ENCODE results near the gene ZNF823. TPM values are rescaled to one million over a fixed set of nuclear protein-coding genes. Genes with fewer than 3 reads are reported as not detected.
"Not testable (repeated sequence)": the region's sequence is repeated elsewhere in the genome, so short reads cannot be mapped to it uniquely, and the experiment has no call there.

Gene ZNF823
- total and polyA plus RNA-seq, 10 donors = 1.3 to 5.2 (median 3.6) TPM

DNA sequence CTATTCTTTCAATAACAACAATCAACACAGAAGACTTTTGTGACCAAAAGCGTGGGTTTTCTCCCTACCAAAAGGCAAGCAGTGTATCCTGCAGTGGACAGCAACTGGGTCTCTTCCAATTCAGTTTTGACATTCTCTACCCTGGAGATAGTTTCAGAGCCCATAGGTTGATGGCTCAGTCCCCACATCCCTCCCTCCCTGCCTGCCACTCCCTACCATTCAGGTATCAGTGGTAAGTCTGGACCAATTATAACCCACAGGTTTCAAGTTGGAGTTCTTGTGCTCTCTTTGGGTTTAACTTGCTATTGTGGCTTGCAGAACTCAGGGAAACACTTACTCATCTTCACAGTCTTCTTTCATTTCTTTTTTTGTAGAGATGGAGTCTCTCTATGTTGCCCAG, 60.2 kb downstream of the ZNF823 start:
- intact Hi-C loops (cut with DNase I; ENCODE audit: low total_unique reads) = no loop called here
- WGBS, 5 donors = 78 to 100% (median 91%) methylated on average over 1 of the region's 1 CpG
- Histone ChIP-seq H3K4me1 (peaks cover 0 to 14% (median 11%) of the 10 kb centered on the region in 6 donors), H3K9me3 (peaks cover 0 to 71% (median 57%) of the 10 kb centered on the region in 8 donors), H3K27ac (no peak overlapping the region), H3K4me3 (no peak overlapping the region), H3K36me3 (no peaks in the 10 kb centered on the region), H3K27me3 (replicated peaks in 1 of 7) (peaks cover 0 to 27% (median 9%) of the 10 kb centered on the region in 7 donors)
- no peak for DNase-seq
- TF ChIP-seq POLR2AphosphoS5 (IDR thresholded peaks at IDR 0.05) (no peak), POLR2A (IDR thresholded peaks at IDR 0.05) (no peak)
- TF ChIP-seq, protein P1, sequence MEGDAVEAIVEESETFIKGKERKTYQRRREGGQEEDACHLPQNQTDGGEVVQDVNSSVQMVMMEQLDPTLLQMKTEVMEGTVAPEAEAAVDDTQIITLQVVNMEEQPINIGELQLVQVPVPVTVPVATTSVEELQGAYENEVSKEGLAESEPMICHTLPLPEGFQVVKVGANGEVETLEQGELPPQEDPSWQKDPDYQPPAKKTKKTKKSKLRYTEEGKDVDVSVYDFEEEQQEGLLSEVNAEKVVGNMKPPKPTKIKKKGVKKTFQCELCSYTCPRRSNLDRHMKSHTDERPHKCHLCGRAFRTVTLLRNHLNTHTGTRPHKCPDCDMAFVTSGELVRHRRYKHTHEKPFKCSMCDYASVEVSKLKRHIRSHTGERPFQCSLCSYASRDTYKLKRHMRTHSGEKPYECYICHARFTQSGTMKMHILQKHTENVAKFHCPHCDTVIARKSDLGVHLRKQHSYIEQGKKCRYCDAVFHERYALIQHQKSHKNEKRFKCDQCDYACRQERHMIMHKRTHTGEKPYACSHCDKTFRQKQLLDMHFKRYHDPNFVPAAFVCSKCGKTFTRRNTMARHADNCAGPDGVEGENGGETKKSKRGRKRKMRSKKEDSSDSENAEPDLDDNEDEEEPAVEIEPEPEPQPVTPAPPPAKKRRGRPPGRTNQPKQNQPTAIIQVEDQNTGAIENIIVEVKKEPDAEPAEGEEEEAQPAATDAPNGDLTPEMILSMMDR (IDR thresholded peaks at IDR 0.05 in 8 of 11, conservative IDR thresholded peaks at IDR 0.05 in 3 of 11) = no peak

DNA sequence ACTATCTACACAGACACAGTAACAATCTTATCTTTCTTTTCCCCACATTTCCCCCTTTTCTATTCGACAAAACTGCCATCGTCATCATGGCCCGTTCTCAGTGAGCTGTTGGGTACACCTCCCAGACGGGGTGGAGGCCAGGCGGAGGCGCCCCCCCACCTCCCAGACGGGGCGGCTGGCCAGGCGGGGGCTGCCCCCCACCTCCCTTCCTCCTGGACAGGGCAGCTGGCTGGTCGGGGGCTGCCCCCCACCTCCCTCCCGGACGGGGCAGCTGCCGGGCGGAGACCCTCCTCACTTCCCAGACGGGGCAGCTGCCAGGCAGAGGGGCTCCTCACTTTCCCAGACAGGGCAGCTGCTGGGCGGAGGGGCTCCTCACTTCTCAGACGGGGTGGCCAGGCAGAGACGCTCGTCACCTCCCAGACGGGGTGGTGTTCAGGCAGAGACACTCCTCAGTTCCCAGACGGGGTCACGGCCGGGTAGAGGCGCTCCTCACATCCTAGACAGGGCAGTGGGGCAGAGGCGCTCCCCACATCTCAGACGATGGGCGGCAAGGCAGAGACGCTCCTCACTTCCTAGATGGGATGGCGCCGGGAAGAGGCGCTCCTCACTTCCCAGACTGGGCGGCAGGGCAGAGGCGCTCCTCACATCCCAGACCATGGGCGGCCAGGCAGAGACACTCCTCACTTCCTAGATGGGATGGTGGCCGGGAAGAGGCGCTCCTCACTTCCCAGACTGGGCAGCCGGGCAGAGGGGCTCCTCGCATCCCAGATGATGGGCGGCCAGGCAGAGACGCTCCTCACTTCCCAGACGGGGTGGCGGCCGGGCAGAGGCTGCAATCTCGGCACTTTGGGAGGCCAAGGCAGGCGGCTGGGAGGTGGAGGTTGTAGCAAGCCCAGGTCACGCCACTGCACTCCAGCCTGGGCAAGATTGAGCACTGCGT, 61.8 kb downstream of the ZNF823 start:
- intact Hi-C loops (cut with DNase I; ENCODE audit: low total_unique reads); H3K27ac ChIP-seq; DNase-seq; H3K4me3 ChIP-seq; H3K36me3 ChIP-seq: not testable (repeated sequence)
- WGBS, 5 donors = 92 to 96% (median 94%) methylated on average over 18 to 45 of the region's 47 CpGs
- peaks cover 0 to 55% (median 42%) of the 10 kb centered on the region in 8 donors for H3K9me3 ChIP-seq
- H3K27me3 ChIP-seq (replicated peaks in 1 of 7) = peaks cover 0 to 39% (median 9%) of the 10 kb centered on the region in 7 donors
- H3K4me1 ChIP-seq = peaks cover 0 to 19% (median 13%) of the 10 kb centered on the region in 6 donors

DNA sequence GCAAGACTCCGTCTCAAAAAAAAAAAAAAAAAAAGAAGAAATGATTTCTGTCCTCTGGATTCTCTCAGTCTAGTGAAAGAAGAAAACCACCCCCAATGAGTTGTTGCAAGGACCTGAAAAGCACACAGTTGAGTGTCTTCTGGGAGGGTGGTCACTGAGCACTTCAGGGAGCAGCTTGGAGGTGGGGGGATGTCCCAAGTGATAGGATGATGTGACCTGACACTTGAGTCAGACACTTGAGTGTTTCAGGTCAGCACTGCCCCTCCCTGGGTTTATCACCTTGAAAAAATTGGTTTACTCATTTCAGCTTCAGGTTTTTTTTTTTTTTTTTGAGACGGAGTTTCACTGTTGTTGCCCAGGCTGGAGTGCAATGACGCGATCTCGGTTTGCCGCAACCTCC, 63.2 kb downstream of the ZNF823 start:
- H3K27me3 ChIP-seq (replicated peaks in 1 of 7) = peaks cover 0 to 43% (median 9%) of the 10 kb centered on the region in 7 donors
- no peak for DNase-seq
- H3K4me1 ChIP-seq = peaks cover 0 to 19% (median 13%) of the 10 kb centered on the region in 6 donors
- no peak overlapping the region for H3K27ac ChIP-seq
- H3K36me3 ChIP-seq = no peaks in the 10 kb centered on the region
- peaks cover 0 to 47% (median 28%) of the 10 kb centered on the region in 8 donors for H3K9me3 ChIP-seq
- intact Hi-C loops (cut with DNase I; ENCODE audit: low total_unique reads) = no loop called here
- TF ChIP-seq POLR2A (IDR thresholded peaks at IDR 0.05) = no peak
- WGBS, 5 donors = 91 to 97% (median 92%) methylated on average over 6 of the region's 6 CpGs
- H3K4me3 ChIP-seq = no peak overlapping the region

DNA sequence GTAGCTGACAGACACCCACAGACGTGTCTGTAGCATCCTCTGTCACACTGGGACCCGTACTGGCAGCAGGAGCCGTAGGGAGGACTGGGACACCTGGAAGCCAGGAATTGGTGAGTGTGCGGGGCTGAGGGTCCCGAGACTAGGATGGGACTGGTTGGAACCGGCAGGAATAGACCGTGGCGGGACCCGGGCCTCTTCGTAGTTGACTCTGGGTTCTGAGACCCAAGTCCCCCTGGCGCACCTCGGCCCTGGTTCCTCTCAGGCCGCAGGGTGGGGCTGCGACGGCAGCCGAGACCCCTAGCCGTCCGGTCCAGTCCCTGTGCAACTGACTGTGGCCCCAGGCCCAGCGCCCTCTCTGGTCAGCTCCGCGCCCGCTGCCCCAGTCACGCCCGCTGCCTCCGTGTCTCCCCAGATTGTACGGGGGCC, 64.7 kb downstream of the ZNF823 start:
- no peak for DNase-seq
- intact Hi-C loops (cut with DNase I; ENCODE audit: low total_unique reads) = no loop called here
- Histone ChIP-seq H3K27ac (peak overlapping the region in 1 of 8 donors; percentile 19), H3K9me3 (peaks cover 0 to 44% (median 24%) of the 10 kb centered on the region in 8 donors), H3K36me3 (no peaks in the 10 kb centered on the region), H3K4me1 (peaks cover 0 to 19% (median 13%) of the 10 kb centered on the region in 6 donors), H3K27me3 (replicated peaks in 1 of 7) (peaks cover 0 to 43% (median 9%) of the 10 kb centered on the region in 7 donors), H3K4me3 (peak overlapping the region; percentile 10 to 65 (median 26))
- TF ChIP-seq POLR2A (IDR thresholded peaks at IDR 0.05) (no peak), POLR2AphosphoS5 (IDR thresholded peaks at IDR 0.05) (no peak)
- TF ChIP-seq, protein P1 (IDR thresholded peaks at IDR 0.05 in 8 of 11, conservative IDR thresholded peaks at IDR 0.05 in 3 of 11) = no peak
- WGBS, 5 donors = 12 to 16% (median 13%) methylated on average over 21 to 26 of the region's 26 CpGs; no CpG with 5 or more reads in 1 of the 5 donors

DNA sequence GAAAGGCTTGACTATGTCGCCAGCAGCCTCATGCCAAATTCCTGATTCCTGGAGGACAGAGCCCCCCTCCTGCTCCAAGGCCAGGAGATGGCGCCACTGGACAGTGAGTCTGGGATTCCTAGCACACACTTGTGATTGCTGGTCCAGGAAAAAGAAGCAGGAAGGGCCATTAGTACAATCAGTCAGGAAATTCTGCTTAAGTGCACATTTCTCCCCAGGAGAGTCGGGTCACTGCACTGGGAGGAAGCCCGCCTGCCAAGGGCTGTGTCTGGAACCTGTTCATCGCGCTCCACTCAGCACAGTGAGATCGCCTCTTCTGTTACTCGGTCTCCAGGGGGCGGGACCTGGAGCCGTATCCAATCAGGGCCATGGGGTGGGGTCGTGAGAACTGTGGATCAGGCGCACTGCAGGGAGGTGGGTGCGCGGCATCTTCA, 65.1 kb downstream of the ZNF823 start:
- WGBS, 5 donors = 0 to 7% (median 3%) methylated on average over 6 to 14 of the region's 14 CpGs
- TF ChIP-seq POLR2AphosphoS5 (IDR thresholded peaks at IDR 0.05) (peak in 2 of 3 donors; percentile 44 to 63), POLR2A (IDR thresholded peaks at IDR 0.05) (no peak)
- TF ChIP-seq, protein P1 (IDR thresholded peaks at IDR 0.05 in 8 of 11, conservative IDR thresholded peaks at IDR 0.05 in 3 of 11) = peak; percentile 25 to 74 (median 59)
- peak; percentile 82 for DNase-seq

More for the DNA sequence above, 65.1 kb downstream of the ZNF823 start:
- Histone ChIP-seq H3K4me3 (peak overlapping the region; percentile 10 to 65 (median 26)), H3K4me1 (peaks cover 0 to 19% (median 13%) of the 10 kb centered on the region in 6 donors), H3K9me3 (peaks cover 0 to 39% (median 19%) of the 10 kb centered on the region in 8 donors), H3K27ac (peak overlapping the region in 1 of 8 donors; percentile 19), H3K27me3 (replicated peaks in 1 of 7) (peaks cover 0 to 43% (median 9%) of the 10 kb centered on the region in 7 donors), H3K36me3 (no peaks in the 10 kb centered on the region)
- intact Hi-C loops (cut with DNase I; ENCODE audit: low total_unique reads) = no loop called here

Data from spleen (tissue), 11 donors.